KMS-11 (cell line): ENCODE results near the gene PRDM16.

Experiments used
- H2AFZ ChIP-seq: fragments of 200-600 bp; sonication (generic); 2 replicates; pipeline ENCODE4 v1.6.1; 2016; ENCODE audit warnings: antibody characterized with exemption, mixed run types, low read depth
- H3K27ac ChIP-seq: fragments of 200-600 bp; sonication (generic); 2 replicates; pipeline ENCODE4 v1.6.1; 2016; ENCODE audit warnings: mild to moderate bottlenecking, mixed run types
- H3K27me3 ChIP-seq: fragments of 200-600 bp; sonication (generic); 2 replicates; pipeline ENCODE4 v1.6.1; 2017; ENCODE audit warnings: mild to moderate bottlenecking, low read depth, mixed run types, moderate library complexity; ENCODE audit not compliant: insufficient read depth
- H3K36me3 ChIP-seq: fragments of 200-600 bp; sonication (generic); 2 replicates; pipeline ENCODE4 v1.6.1; 2017; ENCODE audit warnings: mild to moderate bottlenecking, mixed run types; ENCODE audit not compliant: insufficient read depth
- H3K4me1 ChIP-seq: fragments of 200-600 bp; sonication (generic); 2 replicates; pipeline ENCODE4 v1.6.1; 2016; ENCODE audit warnings: mild to moderate bottlenecking, low read depth, mixed run types; ENCODE audit not compliant: poor library complexity, severe bottlenecking
- H3K4me2 ChIP-seq: fragments of 200-600 bp; sonication (generic); 2 replicates; pipeline ENCODE4 v1.7.0; 2016; ENCODE audit warnings: mild to moderate bottlenecking, mixed run types
- H3K4me3 ChIP-seq: fragments of 200-600 bp; sonication (generic); IDR thresholded peaks from 2 replicates; pipeline ENCODE4 v1.6.1; 2017; ENCODE audit warnings: low read depth, low read length, mixed read lengths; ENCODE audit not compliant: insufficient read depth
- H3K79me2 ChIP-seq: fragments of 200-600 bp; sonication (generic); 2 replicates; pipeline ENCODE4 v1.6.1; 2016; ENCODE audit warnings: low read depth, mixed run types; ENCODE audit not compliant: insufficient read depth
- H3K9ac ChIP-seq: fragments of 200-600 bp; sonication (generic); 2 replicates; pipeline ENCODE4 v1.6.1; 2016; ENCODE audit warnings: mild to moderate bottlenecking, mixed run types
- H4K20me1 ChIP-seq: fragments of 200-600 bp; sonication (generic); 2 replicates; pipeline ENCODE4 v1.6.1; 2016; ENCODE audit warnings: mild to moderate bottlenecking, mixed run types; ENCODE audit not compliant: insufficient read depth
- TF ChIP-seq, protein P1 (sequence below): fragments of 200-600 bp; sonication (generic); conservative IDR thresholded peaks from 2 replicates; pipeline ENCODE4 v1.6.1; 2017; ENCODE audit warnings: low read depth, mild to moderate bottlenecking, antibody characterized with exemption, low read length, moderate library complexity, mixed read lengths

Gene PRDM16

DNA sequence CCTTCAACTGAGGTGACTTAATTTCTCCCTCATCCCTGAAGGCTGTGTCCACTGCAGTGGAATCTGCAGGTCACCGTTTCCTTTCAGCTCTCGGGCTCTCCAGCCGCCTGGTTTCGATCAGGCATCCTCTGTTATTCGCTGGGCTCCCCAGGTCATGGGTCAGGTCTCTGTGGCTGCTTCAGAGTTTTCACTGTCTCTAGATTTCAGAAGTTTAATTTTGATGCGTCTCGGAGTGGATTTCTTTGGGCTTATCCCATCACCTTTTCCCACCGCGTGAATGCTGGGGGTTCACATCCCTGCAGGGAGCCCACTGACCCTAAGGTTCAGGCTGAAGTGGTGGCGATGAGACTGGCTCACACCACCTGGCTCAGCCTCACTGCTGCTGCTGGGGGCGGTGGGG lies 44.4 kb upstream of the PRDM16 start:
- Histone ChIP-seq H3K27ac (no peak overlapping the region), H4K20me1 (no peaks in the 10 kb centered on the region), H3K36me3 (no peaks in the 10 kb centered on the region), H3K4me2 (no peak overlapping the region), H3K9ac (no peak overlapping the region), H2AFZ (no peak overlapping the region), H3K79me2 (no peaks in the 10 kb centered on the region), H3K27me3 (peaks cover 55% of the 10 kb centered on the region), H3K4me3 (no peak overlapping the region), H3K4me1 (no peaks in the 10 kb centered on the region)
- TF ChIP-seq, protein P1, sequence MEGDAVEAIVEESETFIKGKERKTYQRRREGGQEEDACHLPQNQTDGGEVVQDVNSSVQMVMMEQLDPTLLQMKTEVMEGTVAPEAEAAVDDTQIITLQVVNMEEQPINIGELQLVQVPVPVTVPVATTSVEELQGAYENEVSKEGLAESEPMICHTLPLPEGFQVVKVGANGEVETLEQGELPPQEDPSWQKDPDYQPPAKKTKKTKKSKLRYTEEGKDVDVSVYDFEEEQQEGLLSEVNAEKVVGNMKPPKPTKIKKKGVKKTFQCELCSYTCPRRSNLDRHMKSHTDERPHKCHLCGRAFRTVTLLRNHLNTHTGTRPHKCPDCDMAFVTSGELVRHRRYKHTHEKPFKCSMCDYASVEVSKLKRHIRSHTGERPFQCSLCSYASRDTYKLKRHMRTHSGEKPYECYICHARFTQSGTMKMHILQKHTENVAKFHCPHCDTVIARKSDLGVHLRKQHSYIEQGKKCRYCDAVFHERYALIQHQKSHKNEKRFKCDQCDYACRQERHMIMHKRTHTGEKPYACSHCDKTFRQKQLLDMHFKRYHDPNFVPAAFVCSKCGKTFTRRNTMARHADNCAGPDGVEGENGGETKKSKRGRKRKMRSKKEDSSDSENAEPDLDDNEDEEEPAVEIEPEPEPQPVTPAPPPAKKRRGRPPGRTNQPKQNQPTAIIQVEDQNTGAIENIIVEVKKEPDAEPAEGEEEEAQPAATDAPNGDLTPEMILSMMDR = no peak

DNA sequence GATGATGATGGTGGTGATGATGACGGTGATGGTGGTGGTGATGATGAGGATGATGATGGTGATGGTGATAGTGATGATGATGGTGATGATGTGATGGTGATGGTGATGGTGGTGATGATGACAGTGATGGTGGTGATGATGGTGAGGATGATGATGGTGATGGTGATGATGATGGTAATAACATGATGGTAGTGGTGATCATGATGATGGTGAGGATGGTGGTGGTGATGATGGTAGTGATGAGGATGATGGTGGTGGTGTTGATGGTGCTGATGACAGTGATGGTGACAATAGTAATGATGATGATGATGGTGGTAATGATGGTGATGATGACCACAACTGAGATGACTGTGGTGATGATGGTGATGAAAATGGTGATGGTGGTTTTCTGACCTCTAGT lies 42.9 kb upstream of the PRDM16 start:
- H3K9ac ChIP-seq = no peak overlapping the region
- TF ChIP-seq, protein P1 = no peak
- no peak overlapping the region for H3K4me2 ChIP-seq
- no peaks in the 10 kb centered on the region for H3K79me2 ChIP-seq
- no peaks in the 10 kb centered on the region for H3K36me3 ChIP-seq
- no peak overlapping the region for H3K4me3 ChIP-seq
- H3K27ac ChIP-seq = no peak overlapping the region
- H4K20me1 ChIP-seq = no peaks in the 10 kb centered on the region
- H2AFZ ChIP-seq = no peak overlapping the region
- no peaks in the 10 kb centered on the region for H3K4me1 ChIP-seq
- peaks cover 56% of the 10 kb centered on the region for H3K27me3 ChIP-seq

DNA sequence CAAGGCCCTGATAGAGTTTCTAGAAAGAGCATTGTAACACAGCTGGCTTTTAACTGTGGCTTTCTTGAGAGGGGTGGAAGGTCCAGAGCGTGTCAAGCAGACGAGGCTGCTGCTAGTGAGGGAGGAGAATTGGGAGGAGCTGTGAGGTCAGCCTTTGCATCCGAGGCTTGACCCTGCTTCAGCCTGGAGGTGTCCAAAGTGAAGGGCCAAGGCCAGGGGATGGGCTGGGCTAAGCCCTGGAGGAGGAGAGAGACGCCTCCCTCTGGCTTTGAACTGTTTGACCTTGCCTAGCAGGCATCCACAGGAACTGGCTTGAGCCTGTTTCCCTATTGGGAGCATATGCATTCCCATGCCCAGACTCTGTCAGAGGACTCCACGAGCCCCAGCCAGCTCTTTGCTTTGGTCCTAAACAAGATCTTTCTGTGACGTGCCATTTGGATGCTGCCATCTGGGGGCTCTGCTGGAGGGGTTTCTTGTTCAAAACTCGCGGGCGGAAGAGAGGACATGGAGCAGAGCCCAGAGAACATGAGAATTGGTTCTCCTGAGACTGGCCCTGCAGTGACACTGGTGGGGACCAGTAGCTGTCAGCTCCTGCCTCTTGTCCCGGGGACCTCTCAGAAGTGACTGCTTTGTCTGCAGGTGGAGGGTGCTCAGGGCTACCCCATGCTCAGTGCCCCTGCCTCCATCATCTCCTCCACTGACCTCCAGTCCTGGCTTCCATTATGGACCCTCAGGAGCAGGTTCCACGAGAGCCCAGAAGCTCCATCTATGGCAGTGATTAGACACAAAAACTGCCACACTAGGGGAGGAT lies 42.2 kb upstream of the PRDM16 start:
- TF ChIP-seq, protein P1 = no peak
- Histone ChIP-seq H3K27ac (no peak overlapping the region), H3K4me3 (no peak overlapping the region), H3K36me3 (no peaks in the 10 kb centered on the region), H3K79me2 (no peaks in the 10 kb centered on the region), H3K27me3 (peaks cover 51% of the 10 kb centered on the region), H3K9ac (no peak overlapping the region), H3K4me1 (no peaks in the 10 kb centered on the region), H2AFZ (no peak overlapping the region), H4K20me1 (no peaks in the 10 kb centered on the region), H3K4me2 (no peak overlapping the region)

DNA sequence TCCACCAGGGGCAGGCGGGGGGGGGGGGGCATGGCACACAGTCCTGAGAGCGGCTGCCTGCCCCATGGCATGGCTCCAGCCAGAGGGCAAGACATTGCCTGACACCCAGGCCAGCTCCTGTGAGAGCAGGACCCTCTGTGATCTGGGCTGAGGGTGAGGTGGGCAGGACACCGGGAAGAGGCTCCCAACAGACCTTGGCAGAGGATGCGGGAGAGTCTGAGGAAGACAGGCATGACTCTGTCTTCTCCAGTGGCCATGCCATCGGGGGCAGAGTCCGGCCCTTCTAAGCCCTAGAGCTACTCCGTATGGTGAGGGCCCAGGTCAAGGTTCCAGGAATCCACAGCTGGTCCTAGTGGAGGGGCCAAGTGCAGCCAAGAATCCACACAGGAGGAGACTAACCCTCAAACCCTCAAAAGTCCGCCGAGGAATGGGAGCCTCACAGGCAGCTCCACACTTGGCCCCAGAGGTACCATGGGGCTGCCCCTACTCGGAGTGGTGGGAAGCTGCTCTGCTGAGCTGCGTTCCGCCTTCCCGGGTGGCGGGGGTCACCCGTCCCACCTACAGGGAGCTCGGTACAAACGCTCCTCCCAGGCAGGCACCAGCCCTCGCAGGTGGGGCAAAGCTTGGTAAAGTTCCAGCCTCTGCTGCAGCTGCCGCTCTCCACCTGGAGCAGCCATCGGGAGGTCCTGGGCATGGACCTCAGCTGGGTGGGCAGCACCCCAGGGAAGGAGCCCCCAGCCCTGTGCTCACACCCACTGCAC lies 41.2 kb upstream of the PRDM16 start:
- TF ChIP-seq, protein P1 = no peak
- Histone ChIP-seq H3K9ac (no peak overlapping the region), H3K4me3 (no peak overlapping the region), H2AFZ (no peak overlapping the region), H3K27ac (no peak overlapping the region), H3K36me3 (no peaks in the 10 kb centered on the region), H3K27me3 (peaks cover 45% of the 10 kb centered on the region), H3K79me2 (no peaks in the 10 kb centered on the region), H4K20me1 (no peaks in the 10 kb centered on the region), H3K4me2 (no peak overlapping the region), H3K4me1 (no peaks in the 10 kb centered on the region)
